Hepatocyte (in vitro differentiated cells): ENCODE data around the gene KRTAP9-6. TPM values are rescaled to one million over a fixed set of nuclear protein-coding genes. Genes with fewer than 3 reads are reported as not detected.

Experiments
- DNase-seq: peaks from one replicate; pipeline ENCODE4 v3.0.0-alpha.2; 2016; ENCODE audit warnings: low spot score
- H2AFZ ChIP-seq: fragments of 200-600 bp; sonication (generic); 2 replicates; pipeline ENCODE4 v1.6.0; 2016; ENCODE audit warnings: antibody characterized with exemption, mild to moderate bottlenecking
- H3K27ac ChIP-seq: fragments of 200-600 bp; sonication (generic); 2 replicates; pipeline ENCODE4 v1.5.1; 2016; ENCODE audit warnings: mild to moderate bottlenecking
- H3K27me3 ChIP-seq: fragments of 200-600 bp; sonication (generic); 2 replicates; pipeline ENCODE4 v1.6.1; 2016
- H3K36me3 ChIP-seq: fragments of 200-600 bp; sonication (generic); replicated peaks from 2 replicates; pipeline ENCODE4 v1.5.1; 2016; ENCODE audit warnings: low read depth; ENCODE audit not compliant: insufficient read depth
- H3K4me1 ChIP-seq: fragments of 200-600 bp; sonication (generic); 2 replicates; pipeline ENCODE4 v1.5.1; 2016; ENCODE audit warnings: mild to moderate bottlenecking, moderate library complexity; ENCODE audit not compliant: insufficient read depth
- H3K4me2 ChIP-seq: fragments of 200-600 bp; sonication (generic); 2 replicates; pipeline ENCODE4 v1.6.0; 2016
- H3K4me3 ChIP-seq: fragments of 200-600 bp; sonication (generic); 2 replicates; pipeline ENCODE4 v1.5.1; 2016; ENCODE audit warnings: mild to moderate bottlenecking
- H3K79me2 ChIP-seq: fragments of 200-600 bp; sonication (generic); 2 replicates; pipeline ENCODE4 v1.6.0; 2017; ENCODE audit warnings: mild to moderate bottlenecking
- H3K9me2 ChIP-seq: fragments of 200-600 bp; sonication (generic); replicated peaks from 2 replicates; pipeline ENCODE4 v1.6.0; 2017; ENCODE audit warnings: mild to moderate bottlenecking; ENCODE audit not compliant: insufficient read depth
- H3K9me3 ChIP-seq: fragments of 200-600 bp; sonication (generic); 2 replicates; pipeline ENCODE4 v1.5.1; 2016; ENCODE audit warnings: low read depth, mild to moderate bottlenecking
- H4K20me1 ChIP-seq: fragments of 200-600 bp; sonication (generic); 2 replicates; pipeline ENCODE4 v1.6.0; 2016; ENCODE audit warnings: mild to moderate bottlenecking; ENCODE audit not compliant: insufficient read depth, poor library complexity, severe bottlenecking
- EZH2 ChIP-seq: fragments of 200-600 bp; sonication (generic); IDR thresholded peaks from 2 replicates; pipeline ENCODE4 v1.6.1; 2016; ENCODE audit warnings: antibody characterized with exemption, mild to moderate bottlenecking, borderline replicate concordance
- EZH2phosphoT487 ChIP-seq: fragments of 200-600 bp; sonication (generic); IDR thresholded peaks from one replicate; pipeline ENCODE4 v1.6.1; 2018; ENCODE audit warnings: antibody characterized with exemption, mild to moderate bottlenecking, low read depth, moderate library complexity; ENCODE audit not compliant: unreplicated experiment, severe bottlenecking
- WGBS: methylation state at CpG from one replicate; pipeline ENCODE4 v1.1.6; 2016; ENCODE audit warnings: low lambda C conversion rate; ENCODE audit errors: missing lambda C conversion rate; 5-methylcytosine and 5-hydroxymethylcytosine counted together
- polyA plus RNA-seq: library from polyadenylated mRNA; unstranded; fragments of >200 nt; fragmentation: Nextera tagmentation; extraction: Ambion mirVana; gene quantifications from 2 replicates; pipeline ENCODE4 v1.2.1, GENCODE V29; 2016
- total RNA-seq: library from RNA; depleted of rRNA; stranded (reverse); fragments of >200 nt; gene quantifications from 2 replicates; pipeline ENCODE4 v1.2.3, GENCODE V29; 2014
- TF ChIP-seq, protein P1 (sequence below): fragments of 200-600 bp; sonication (generic); IDR thresholded peaks from 2 replicates; pipeline ENCODE4 v1.5.1; 2016; ENCODE audit warnings: antibody characterized with exemption, mild to moderate bottlenecking; ENCODE audit not compliant: poor library complexity

KRTAP9-6 gene
- total and polyA plus RNA-seq, 2 experiments from 2014 or later = not detected

- no peak for DNase-seq
- Histone ChIP-seq H3K36me3 (no peaks in the 10 kb centered on the region), H3K9me2 (no peaks in the 10 kb centered on the region), H3K27ac (no peak overlapping the region), H3K4me1 (no peaks in the 10 kb centered on the region), H3K79me2 (no peaks in the 10 kb centered on the region), H4K20me1 (no peaks in the 10 kb centered on the region), H2AFZ (no peak overlapping the region), H3K4me2 (no peak overlapping the region), H3K4me3 (no peak overlapping the region), H3K9me3 (no peaks in the 10 kb centered on the region), H3K27me3 (no peaks in the 10 kb centered on the region)
- 90% methylated on average over 19 of the region's 20 CpGs for WGBS
- TF ChIP-seq EZH2 (no peak), EZH2phosphoT487 (no peak)
- TF ChIP-seq, protein P1, sequence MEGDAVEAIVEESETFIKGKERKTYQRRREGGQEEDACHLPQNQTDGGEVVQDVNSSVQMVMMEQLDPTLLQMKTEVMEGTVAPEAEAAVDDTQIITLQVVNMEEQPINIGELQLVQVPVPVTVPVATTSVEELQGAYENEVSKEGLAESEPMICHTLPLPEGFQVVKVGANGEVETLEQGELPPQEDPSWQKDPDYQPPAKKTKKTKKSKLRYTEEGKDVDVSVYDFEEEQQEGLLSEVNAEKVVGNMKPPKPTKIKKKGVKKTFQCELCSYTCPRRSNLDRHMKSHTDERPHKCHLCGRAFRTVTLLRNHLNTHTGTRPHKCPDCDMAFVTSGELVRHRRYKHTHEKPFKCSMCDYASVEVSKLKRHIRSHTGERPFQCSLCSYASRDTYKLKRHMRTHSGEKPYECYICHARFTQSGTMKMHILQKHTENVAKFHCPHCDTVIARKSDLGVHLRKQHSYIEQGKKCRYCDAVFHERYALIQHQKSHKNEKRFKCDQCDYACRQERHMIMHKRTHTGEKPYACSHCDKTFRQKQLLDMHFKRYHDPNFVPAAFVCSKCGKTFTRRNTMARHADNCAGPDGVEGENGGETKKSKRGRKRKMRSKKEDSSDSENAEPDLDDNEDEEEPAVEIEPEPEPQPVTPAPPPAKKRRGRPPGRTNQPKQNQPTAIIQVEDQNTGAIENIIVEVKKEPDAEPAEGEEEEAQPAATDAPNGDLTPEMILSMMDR = no peak
Observed at GRCh38 chr17:41298458-41299135, 33.4 kb downstream of the KRTAP9-6 start.

DNA sequence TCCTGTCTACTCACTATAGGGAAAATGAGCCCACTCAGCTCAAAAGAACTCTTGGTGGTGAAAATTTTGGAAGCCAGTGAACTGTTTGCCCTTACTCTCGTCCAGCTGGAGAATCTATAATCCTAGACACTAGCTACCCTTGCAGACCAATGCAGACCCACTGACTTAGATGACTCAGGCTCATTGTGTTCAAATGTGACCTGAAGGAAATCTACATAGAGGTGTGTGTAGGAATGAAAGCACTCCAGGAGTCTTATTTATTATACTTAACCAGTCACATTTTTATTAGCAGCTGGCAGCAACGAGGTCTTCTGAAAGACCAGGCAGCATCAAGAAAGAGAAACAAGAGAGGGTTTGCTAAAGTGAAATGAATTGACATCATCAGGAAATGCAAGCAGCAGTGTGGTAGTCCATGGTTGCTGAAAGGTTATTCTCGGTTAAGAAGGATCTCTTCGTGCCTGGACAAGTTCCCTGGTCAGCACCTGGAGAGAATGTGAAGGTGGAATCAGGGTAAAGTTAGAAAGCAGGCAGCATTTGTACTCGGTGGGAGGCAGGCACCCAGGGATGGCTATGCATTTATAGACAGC, 36.1 kb downstream of the KRTAP9-6 start:
- 79% methylated on average over 5 of the region's 5 CpGs for WGBS
- DNase-seq = no peak
- Histone ChIP-seq H2AFZ (no peak overlapping the region), H3K9me3 (no peaks in the 10 kb centered on the region), H3K4me3 (no peak overlapping the region), H3K4me1 (no peaks in the 10 kb centered on the region), H3K36me3 (no peaks in the 10 kb centered on the region), H3K9me2 (no peaks in the 10 kb centered on the region), H3K27ac (no peak overlapping the region), H3K4me2 (no peak overlapping the region), H3K27me3 (no peaks in the 10 kb centered on the region), H3K79me2 (no peaks in the 10 kb centered on the region), H4K20me1 (no peaks in the 10 kb centered on the region)
- TF ChIP-seq EZH2 (no peak), EZH2phosphoT487 (no peak)
- TF ChIP-seq, protein P1 = no peak

GRCh38 chr17:41301916-41302901, 37.0 kb downstream of the KRTAP9-6 start, which contains the start of gene KRTAP29-1:
Gene KRTAP29-1, minus strand, starts transcription at chr17:41302851. Its CDS starts 0 bp downstream, at chr17:41302851.
- no peak within 1 kb of the TSS for H3K27ac ChIP-seq
- no peaks in the 10 kb centered on the region for H3K27me3 ChIP-seq
- no peak for TF ChIP-seq EZH2
- TF ChIP-seq, protein P1 = no peak
- TF ChIP-seq EZH2phosphoT487 = no peak
- no peaks in the 10 kb centered on the region for H3K9me3 ChIP-seq
- no peaks in the 10 kb centered on the region for H3K4me1 ChIP-seq
- H2AFZ ChIP-seq = no peak within 1 kb of the TSS
- H3K4me2 ChIP-seq = no peak within 1 kb of the TSS
- H3K9me2 ChIP-seq = no peaks in the 10 kb centered on the region
- DNase-seq = no peak
- H3K79me2 ChIP-seq = no peaks in the 10 kb centered on the region
- WGBS = 85% methylated on average over 11 of the region's 11 CpGs
- H3K36me3 ChIP-seq = no peaks in the 10 kb centered on the region
- no peaks in the 10 kb centered on the region for H4K20me1 ChIP-seq
- no peak within 1 kb of the TSS for H3K4me3 ChIP-seq
